Right ventricle myocardium inferior (tissue), 1 donor: ENCODE results near the gene CNNM4. TPM values are rescaled to one million over a fixed set of nuclear protein-coding genes. Genes with fewer than 3 reads are reported as not detected.

Source experiments
- microRNA-seq: library from miRNA; unstranded; fragments of <30 nt; microRNA quantifications from one replicate; pipeline ENCODE4 v1.2.0, GENCODE V29; 2020
- total RNA-seq: library from RNA; stranded (reverse); fragmentation: NEBNext Ultra II Directional; extraction: Animal tissue kit (Norgen Biotek cat#: 25700); gene quantifications from one replicate; pipeline ENCODE4 v1.2.1, GENCODE V29; 2021
- donor health status: DM: no; HTN: yes; CAD: no; lungs with severe emphysema.

CNNM4 gene
- total RNA-seq, 1 donor from 2014 or later = 33.3 TPM

Small RNAs within 50 kb of the gene (microRNA-seq; reads per million reads assigned to microRNA genes)
- 3.6 reads per million, percentile 4 among the genes with 10 or more reads in this experiment for gene MIR3127

Other genes with a start within 250 kb of the CNNM4 start
- gene ARID5A, start 224.2 kb upstream of the CNNM4 start, total RNA-seq = 8.7 TPM
- 31.9 TPM for gene KANSL3, start 122.6 kb upstream of the CNNM4 start, total RNA-seq
- gene FER1L5, start 118.1 kb upstream of the CNNM4 start, total RNA-seq = not detected
- gene LMAN2L, start 20.8 kb upstream of the CNNM4 start, total RNA-seq = 26.2 TPM
- gene CNNM3, start 55.4 kb downstream of the CNNM4 start, total RNA-seq = 13.3 TPM
- 12.7 TPM for gene ANKRD23, start 83.1 kb downstream of the CNNM4 start, total RNA-seq
- gene ANKRD39, start 97.1 kb downstream of the CNNM4 start, total RNA-seq = 17.4 TPM
- 22.7 TPM for gene SEMA4C, start 109.2 kb downstream of the CNNM4 start, total RNA-seq
- not detected for gene FAM178B, start 225.7 kb downstream of the CNNM4 start, total RNA-seq